ENCODE measurements around the gene CLEC2B.

GRCh38 chr12:9848899-9849298, 20.3 kb downstream of the CLEC2B start:
- TF ChIP-seq CTCF (IDR thresholded peaks at IDR 0.05; ENCODE audit: low read length) (no peak), EZH2 (IDR thresholded peaks at IDR 0.05; ENCODE audit: borderline replicate concordance, low read length) (no peak)

Measured in OCI-LY1 (cell line).